Testis (tissue), 2 donors: ENCODE data around the gene CD164.

Source experiments
- CTCF ChIP-seq, 3 experiments: fragments of 450-650 bp in 2 of 3; fragments of 200-600 bp in 1 of 3; sonication (generic) in 1 of 3; IDR thresholded peaks; one replicate each; pipeline ENCODE4 v1.5.1; 2016 to 2019; ENCODE audit warnings: antibody characterized with exemption in 3 of 3, mild to moderate bottlenecking in 2 of 3, moderate library complexity in 1 of 3
- POLR2A ChIP-seq: fragments of 450-650 bp; IDR thresholded peaks from one replicate; pipeline ENCODE4 v1.6.1; 2017; ENCODE audit warnings: antibody characterized with exemption, mild to moderate bottlenecking, moderate library complexity

- TF ChIP-seq CTCF (IDR thresholded peaks at IDR 0.05), result no peak
- no peak for TF ChIP-seq POLR2A
These were observed 36.3 kb downstream of the CD164 start for GRCh38 chr6:109345986-109346385.
